ENCODE measurements around the gene PAPSS2.

DNA sequence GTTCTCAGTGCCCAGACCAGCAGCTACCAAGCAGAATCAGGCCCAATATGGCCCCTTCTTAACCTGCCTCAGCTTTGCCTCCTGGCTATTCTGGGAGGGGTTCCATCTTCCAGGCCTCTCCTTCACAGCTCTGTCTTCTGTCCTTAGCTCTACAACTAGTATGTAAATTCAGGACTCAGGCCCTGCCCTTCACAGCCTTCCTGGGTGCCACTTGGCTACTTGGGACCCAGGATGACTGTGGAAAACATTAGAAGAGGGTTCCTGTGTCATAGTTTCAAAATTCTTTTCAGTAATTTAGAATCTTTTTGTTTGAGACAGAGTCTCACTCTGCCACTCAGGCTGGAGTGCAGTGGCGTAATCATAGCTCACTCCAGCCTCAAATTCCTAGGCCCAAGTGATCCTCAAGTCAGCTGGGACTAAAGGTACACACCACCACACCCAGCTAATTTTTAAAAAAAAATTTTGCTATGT, 33.2 kb upstream of the PAPSS2 start:
- TF ChIP-seq, protein P1, sequence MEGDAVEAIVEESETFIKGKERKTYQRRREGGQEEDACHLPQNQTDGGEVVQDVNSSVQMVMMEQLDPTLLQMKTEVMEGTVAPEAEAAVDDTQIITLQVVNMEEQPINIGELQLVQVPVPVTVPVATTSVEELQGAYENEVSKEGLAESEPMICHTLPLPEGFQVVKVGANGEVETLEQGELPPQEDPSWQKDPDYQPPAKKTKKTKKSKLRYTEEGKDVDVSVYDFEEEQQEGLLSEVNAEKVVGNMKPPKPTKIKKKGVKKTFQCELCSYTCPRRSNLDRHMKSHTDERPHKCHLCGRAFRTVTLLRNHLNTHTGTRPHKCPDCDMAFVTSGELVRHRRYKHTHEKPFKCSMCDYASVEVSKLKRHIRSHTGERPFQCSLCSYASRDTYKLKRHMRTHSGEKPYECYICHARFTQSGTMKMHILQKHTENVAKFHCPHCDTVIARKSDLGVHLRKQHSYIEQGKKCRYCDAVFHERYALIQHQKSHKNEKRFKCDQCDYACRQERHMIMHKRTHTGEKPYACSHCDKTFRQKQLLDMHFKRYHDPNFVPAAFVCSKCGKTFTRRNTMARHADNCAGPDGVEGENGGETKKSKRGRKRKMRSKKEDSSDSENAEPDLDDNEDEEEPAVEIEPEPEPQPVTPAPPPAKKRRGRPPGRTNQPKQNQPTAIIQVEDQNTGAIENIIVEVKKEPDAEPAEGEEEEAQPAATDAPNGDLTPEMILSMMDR (IDR thresholded peaks at IDR 0.05) = no peak
- TF ChIP-seq POLR2A (IDR thresholded peaks at IDR 0.05) = no peak
